Measurements from ENCODE around the gene TMEFF2.
A peak's percentile ranks its signal among the peaks of the same experiment; 100 is the strongest.

The TMEFF2 gene

DNA sequence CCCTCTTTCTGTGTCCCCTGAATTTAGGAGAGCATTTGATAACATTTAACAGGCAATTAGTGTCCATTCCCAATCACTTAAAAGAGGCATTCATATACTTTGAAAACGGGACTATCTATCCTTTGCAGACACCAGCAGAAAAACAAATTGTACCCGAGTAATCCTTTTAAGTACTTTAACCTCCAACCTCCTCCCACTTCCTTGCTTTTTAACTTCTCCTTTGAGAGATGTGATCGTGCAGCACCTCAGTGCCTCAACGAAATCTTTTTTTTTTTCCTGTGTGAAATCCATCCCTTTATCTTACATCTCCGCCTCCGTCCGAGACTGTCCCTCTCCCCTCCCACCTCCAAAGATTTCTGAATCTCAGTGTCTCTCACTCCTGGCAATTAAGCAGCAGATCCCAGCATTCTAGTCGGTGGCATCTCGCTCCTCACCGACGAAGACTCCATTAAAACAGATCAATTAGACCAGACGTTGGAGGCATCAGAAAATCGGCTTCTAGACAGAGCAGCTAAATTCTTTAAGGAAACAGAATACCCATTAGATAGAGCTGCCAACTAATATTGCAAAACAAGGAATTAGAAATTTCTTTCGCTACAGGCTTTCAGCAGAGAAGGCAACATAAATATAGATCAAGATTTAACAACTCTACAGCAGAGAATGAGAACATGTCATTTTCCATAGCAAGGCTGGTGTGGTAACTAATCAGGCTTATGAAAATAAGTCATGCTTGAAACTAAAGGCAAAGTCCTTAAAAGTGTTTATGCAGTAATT lies 1.9 kb upstream of the TMEFF2 start:
- H3K4me3 ChIP-seq (ENCODE audit: low read depth, low read length), result peak overlapping the region; percentile 59
- no peaks in the 10 kb centered on the region for H3K36me3 ChIP-seq (ENCODE audit: control insufficient read depth in 2 of 2, insufficient read depth in 1 of 2, low read length in 2 of 2)
- CTCF ChIA-PET, result interaction anchor here (0.6 to 1.1 kb wide), 2 partner anchors 10 kb away, joined by 3 read pairs; no protein-coding TSS in a partner anchor
- H3K4me1 ChIP-seq (ENCODE audit: control insufficient read depth, insufficient read depth, low read length), result no peaks in the 10 kb centered on the region
- H3K27ac ChIP-seq (ENCODE audit: extremely low read depth, low read depth, low read length), result no peak overlapping the region
- no peaks in the 10 kb centered on the region for H3K9me3 ChIP-seq (ENCODE audit: control insufficient read depth, insufficient read depth, low read depth, low read length)
- TF ChIP-seq ZNF2 (tag by site-specific recombination; IDR thresholded peaks at IDR 0.05), result no peak
- TF ChIP-seq TCF7L2 (IDR thresholded peaks at IDR 0.05; ENCODE audit: borderline replicate concordance, low read depth, low read length), result no peak
- TF ChIP-seq, protein P1, sequence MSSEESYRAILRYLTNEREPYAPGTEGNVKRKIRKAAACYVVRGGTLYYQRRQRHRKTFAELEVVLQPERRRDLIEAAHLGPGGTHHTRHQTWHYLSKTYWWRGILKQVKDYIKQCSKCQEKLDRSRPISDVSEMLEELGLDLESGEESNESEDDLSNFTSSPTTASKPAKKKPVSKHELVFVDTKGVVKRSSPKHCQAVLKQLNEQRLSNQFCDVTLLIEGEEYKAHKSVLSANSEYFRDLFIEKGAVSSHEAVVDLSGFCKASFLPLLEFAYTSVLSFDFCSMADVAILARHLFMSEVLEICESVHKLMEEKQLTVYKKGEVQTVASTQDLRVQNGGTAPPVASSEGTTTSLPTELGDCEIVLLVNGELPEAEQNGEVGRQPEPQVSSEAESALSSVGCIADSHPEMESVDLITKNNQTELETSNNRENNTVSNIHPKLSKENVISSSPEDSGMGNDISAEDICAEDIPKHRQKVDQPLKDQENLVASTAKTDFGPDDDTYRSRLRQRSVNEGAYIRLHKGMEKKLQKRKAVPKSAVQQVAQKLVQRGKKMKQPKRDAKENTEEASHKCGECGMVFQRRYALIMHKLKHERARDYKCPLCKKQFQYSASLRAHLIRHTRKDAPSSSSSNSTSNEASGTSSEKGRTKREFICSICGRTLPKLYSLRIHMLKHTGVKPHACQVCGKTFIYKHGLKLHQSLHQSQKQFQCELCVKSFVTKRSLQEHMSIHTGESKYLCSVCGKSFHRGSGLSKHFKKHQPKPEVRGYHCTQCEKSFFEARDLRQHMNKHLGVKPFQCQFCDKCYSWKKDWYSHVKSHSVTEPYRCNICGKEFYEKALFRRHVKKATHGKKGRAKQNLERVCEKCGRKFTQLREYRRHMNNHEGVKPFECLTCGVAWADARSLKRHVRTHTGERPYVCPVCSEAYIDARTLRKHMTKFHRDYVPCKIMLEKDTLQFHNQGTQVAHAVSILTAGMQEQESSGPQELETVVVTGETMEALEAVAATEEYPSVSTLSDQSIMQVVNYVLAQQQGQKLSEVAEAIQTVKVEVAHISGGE (tag by site-specific recombination; conservative IDR thresholded peaks at IDR 0.05; ENCODE audit: low read depth), result 0 out of 2 replicates have a peak, but pooled peaks have one; percentile 6
- TF ChIP-seq ZNF548 (tag by site-specific recombination; IDR thresholded peaks at IDR 0.05), result no peak
- TF ChIP-seq ZNF169 (tag by site-specific recombination; IDR thresholded peaks at IDR 0.05), result no peak
- TF ChIP-seq ZNF266 (tag by site-specific recombination; IDR thresholded peaks at IDR 0.05; ENCODE audit: low read depth), result no peak
- 0 out of 2 replicates have a peak, but pooled peaks have one; percentile 28 for TF ChIP-seq ZNF366 (tag by site-specific recombination; conservative IDR thresholded peaks at IDR 0.05)
- TF ChIP-seq, protein P2, sequence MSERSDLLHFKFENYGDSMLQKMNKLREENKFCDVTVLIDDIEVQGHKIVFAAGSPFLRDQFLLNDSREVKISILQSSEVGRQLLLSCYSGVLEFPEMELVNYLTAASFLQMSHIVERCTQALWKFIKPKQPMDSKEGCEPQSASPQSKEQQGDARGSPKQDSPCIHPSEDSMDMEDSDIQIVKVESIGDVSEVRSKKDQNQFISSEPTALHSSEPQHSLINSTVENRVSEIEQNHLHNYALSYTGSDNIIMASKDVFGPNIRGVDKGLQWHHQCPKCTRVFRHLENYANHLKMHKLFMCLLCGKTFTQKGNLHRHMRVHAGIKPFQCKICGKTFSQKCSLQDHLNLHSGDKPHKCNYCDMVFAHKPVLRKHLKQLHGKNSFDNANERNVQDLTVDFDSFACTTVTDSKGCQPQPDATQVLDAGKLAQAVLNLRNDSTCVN (tag by site-specific recombination; optimal IDR thresholded peaks at IDR 0.05), result no peak
- TF ChIP-seq ZNF239 (tag by site-specific recombination; IDR thresholded peaks at IDR 0.05), result no peak
- TF ChIP-seq, protein P3, sequence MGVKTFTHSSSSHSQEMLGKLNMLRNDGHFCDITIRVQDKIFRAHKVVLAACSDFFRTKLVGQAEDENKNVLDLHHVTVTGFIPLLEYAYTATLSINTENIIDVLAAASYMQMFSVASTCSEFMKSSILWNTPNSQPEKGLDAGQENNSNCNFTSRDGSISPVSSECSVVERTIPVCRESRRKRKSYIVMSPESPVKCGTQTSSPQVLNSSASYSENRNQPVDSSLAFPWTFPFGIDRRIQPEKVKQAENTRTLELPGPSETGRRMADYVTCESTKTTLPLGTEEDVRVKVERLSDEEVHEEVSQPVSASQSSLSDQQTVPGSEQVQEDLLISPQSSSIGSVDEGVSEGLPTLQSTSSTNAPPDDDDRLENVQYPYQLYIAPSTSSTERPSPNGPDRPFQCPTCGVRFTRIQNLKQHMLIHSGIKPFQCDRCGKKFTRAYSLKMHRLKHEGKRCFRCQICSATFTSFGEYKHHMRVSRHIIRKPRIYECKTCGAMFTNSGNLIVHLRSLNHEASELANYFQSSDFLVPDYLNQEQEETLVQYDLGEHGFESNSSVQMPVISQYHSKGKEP (tag by site-specific recombination; IDR thresholded peaks at IDR 0.05), result no peak
- TF ChIP-seq, protein P4, sequence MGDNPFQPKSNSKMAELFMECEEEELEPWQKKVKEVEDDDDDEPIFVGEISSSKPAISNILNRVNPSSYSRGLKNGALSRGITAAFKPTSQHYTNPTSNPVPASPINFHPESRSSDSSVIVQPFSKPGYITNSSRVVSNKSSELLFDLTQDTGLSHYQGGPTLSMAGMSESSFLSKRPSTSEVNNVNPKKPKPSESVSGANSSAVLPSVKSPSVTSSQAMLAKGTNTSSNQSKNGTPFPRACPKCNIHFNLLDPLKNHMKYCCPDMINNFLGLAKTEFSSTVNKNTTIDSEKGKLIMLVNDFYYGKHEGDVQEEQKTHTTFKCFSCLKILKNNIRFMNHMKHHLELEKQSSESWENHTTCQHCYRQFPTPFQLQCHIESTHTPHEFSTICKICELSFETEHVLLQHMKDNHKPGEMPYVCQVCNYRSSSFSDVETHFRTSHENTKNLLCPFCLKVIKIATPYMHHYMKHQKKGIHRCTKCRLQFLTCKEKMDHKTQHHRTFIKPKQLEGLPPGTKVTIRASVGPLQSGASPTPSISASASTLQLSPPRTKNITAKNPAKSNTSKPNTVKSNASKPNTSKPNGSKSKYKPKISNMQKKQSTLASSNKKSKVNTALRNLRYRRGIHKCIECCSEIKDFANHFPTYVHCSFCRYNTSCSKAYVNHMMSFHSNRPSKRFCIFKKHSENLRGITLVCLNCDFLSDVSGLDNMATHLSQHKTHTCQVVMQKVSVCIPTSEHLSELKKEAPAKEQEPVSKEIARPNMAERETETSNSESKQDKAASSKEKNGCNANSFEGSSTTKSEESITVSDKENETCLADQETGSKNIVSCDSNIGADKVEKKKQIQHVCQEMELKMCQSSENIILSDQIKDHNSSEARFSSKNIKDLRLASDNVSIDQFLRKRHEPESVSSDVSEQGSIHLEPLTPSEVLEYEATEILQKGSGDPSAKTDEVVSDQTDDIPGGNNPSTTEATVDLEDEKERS (tag by site-specific recombination; IDR thresholded peaks at IDR 0.05), result no peak
- TF ChIP-seq EGR2 (tag by site-specific recombination; IDR thresholded peaks at IDR 0.05; ENCODE audit: low read depth), result peak; percentile 26; the same call in 1 of the 2 replicates
- 0 out of 2 replicates have a peak, but pooled peaks have one; percentile 13 for TF ChIP-seq ZFHX2 (tag by site-specific recombination; conservative IDR thresholded peaks at IDR 0.05)
- TF ChIP-seq, protein P5, sequence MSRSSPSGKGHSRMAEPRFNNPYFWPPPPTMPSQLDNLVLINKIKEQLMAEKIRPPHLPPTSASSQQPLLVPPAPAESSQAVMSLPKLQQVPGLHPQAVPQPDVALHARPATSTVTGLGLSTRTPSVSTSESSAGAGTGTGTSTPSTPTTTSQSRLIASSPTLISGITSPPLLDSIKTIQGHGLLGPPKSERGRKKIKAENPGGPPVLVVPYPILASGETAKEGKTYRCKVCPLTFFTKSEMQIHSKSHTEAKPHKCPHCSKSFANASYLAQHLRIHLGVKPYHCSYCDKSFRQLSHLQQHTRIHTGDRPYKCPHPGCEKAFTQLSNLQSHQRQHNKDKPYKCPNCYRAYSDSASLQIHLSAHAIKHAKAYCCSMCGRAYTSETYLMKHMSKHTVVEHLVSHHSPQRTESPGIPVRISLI (tag by site-specific recombination; IDR thresholded peaks at IDR 0.05), result no peak
- TF ChIP-seq MYNN (tag by site-specific recombination; IDR thresholded peaks at IDR 0.05; ENCODE audit: borderline replicate concordance), result no peak
- no peak for TF ChIP-seq ZNF274 (IDR thresholded peaks at IDR 0.05; ENCODE audit: low read length)
- TF ChIP-seq ZNF274 (tag by site-specific recombination; IDR thresholded peaks at IDR 0.05; ENCODE audit: borderline replicate concordance), result no peak
- no peak for TF ChIP-seq ZNF335 (tag by site-specific recombination; conservative IDR thresholded peaks at IDR 0.05)
- no peak for TF ChIP-seq ZNF114 (tag by site-specific recombination; IDR thresholded peaks at IDR 0.05)
- TF ChIP-seq ZNF626 (tag by site-specific recombination; IDR thresholded peaks at IDR 0.05), result no peak
- no peak for TF ChIP-seq ZNF664 (tag by site-specific recombination; IDR thresholded peaks at IDR 0.05)
- peak; percentile 90 for TF ChIP-seq ZBTB17 (tag by site-specific recombination; IDR thresholded peaks at IDR 0.05)
- TF ChIP-seq ZNF555 (tag by site-specific recombination; conservative IDR thresholded peaks at IDR 0.05), result no peak
- POLR2A ChIA-PET, result no interaction called here

Data from HEK293 (cell line).